Measurements from ENCODE around the gene BLOC1S4.

Gene BLOC1S4

GRCh38 chr4:6682862-6683590 is 32.9 kb upstream of the BLOC1S4 start:
- no peak for DNase-seq (ENCODE audit: extremely low spot score)
- ChIA-PET CTCF (interaction anchor here (1.5 kb wide), 1 partner anchor 19 kb away, joined by 4 read pairs; no protein-coding TSS in a partner anchor), POLR2A (interaction anchor here (0.6 kb wide), 1 partner anchor 143 kb away, joined by 3 read pairs; no protein-coding TSS in a partner anchor)
- TF ChIP-seq CTCF (IDR thresholded peaks at IDR 0.05; ENCODE audit: control extremely low read depth, extremely low read depth, low read depth, missing control alignments), result no peak

- POLR2A ChIA-PET, result no interaction called here
- TF ChIP-seq CTCF (IDR thresholded peaks at IDR 0.05; ENCODE audit: control extremely low read depth, extremely low read depth, low read depth, missing control alignments), result no peak
- CTCF ChIA-PET, result interaction anchor here (1.6 kb wide), 1 partner anchor 9 kb away, joined by 4 read pairs; no protein-coding TSS in a partner anchor
- no peak for DNase-seq (ENCODE audit: extremely low spot score)
Measured at GRCh38 chr4:6684656-6685055, 31.3 kb upstream of the BLOC1S4 start.

GRCh38 chr4:6686104-6686787 is 29.7 kb upstream of the BLOC1S4 start:
- no peak for DNase-seq (ENCODE audit: extremely low spot score)
- ChIA-PET CTCF (interaction anchor here (1.0 to 1.6 kb wide), 2 partner anchors 11 kb away, joined by 4 to 7 read pairs; no protein-coding TSS in a partner anchor), POLR2A (no interaction called here)
- TF ChIP-seq CTCF (IDR thresholded peaks at IDR 0.05; ENCODE audit: control extremely low read depth, extremely low read depth, low read depth, missing control alignments), result no peak

- no peak for DNase-seq (ENCODE audit: extremely low spot score)
- POLR2A ChIA-PET, result no interaction called here
- TF ChIP-seq CTCF (IDR thresholded peaks at IDR 0.05; ENCODE audit: control extremely low read depth, extremely low read depth, low read depth, missing control alignments), result no peak
- CTCF ChIA-PET, result interaction anchor here (1.0 to 3.1 kb wide), 4 partner anchors 8 to 25 kb away, joined by 3 to 12 read pairs (median 3); a partner anchor contains a TSS
Measured at GRCh38 chr4:6687947-6688878, 27.8 kb upstream of the BLOC1S4 start.

- TF ChIP-seq CTCF (IDR thresholded peaks at IDR 0.05; ENCODE audit: control extremely low read depth, extremely low read depth, low read depth, missing control alignments), result peak; percentile 18
- CTCF ChIA-PET, result interaction anchor here (0.9 to 3.1 kb wide), 4 partner anchors 12 to 382 kb away, joined by 3 to 12 read pairs (median 3); a partner anchor contains a TSS
- POLR2A ChIA-PET, result no interaction called here
- DNase-seq (ENCODE audit: extremely low spot score), result peak; percentile 83
Measured at GRCh38 chr4:6688879-6689505, 27.0 kb upstream of the BLOC1S4 start.
